ENCODE data around the gene LDLRAD4.

The LDLRAD4 gene

DNA sequence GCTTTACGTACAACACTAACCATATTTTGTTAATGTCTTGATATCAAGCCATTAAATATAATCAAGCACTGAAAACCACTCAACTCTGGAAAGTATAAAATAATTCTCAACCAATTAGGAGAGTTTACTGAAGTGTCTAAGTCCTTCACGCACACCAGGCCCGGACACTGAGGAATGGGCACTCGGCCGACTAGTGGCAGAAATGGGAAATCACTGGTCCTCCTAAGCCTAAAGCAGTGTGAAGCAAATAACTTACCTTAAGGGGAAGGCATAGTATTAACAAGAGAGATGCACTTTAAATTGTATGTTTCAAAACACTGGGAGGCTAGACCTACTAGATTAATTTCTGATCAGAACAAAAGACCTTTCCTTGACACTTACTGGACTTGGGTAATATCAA lies 462.1 kb downstream of the LDLRAD4 start:
- no peak for TF ChIP-seq EZH2 (IDR thresholded peaks at IDR 0.05; ENCODE audit: borderline replicate concordance, low read depth, low read length, severe bottlenecking)
- TF ChIP-seq, protein P1, sequence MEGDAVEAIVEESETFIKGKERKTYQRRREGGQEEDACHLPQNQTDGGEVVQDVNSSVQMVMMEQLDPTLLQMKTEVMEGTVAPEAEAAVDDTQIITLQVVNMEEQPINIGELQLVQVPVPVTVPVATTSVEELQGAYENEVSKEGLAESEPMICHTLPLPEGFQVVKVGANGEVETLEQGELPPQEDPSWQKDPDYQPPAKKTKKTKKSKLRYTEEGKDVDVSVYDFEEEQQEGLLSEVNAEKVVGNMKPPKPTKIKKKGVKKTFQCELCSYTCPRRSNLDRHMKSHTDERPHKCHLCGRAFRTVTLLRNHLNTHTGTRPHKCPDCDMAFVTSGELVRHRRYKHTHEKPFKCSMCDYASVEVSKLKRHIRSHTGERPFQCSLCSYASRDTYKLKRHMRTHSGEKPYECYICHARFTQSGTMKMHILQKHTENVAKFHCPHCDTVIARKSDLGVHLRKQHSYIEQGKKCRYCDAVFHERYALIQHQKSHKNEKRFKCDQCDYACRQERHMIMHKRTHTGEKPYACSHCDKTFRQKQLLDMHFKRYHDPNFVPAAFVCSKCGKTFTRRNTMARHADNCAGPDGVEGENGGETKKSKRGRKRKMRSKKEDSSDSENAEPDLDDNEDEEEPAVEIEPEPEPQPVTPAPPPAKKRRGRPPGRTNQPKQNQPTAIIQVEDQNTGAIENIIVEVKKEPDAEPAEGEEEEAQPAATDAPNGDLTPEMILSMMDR (IDR thresholded peaks at IDR 0.05; ENCODE audit: borderline replicate concordance, extremely low read depth, low read length, poor library complexity, severe bottlenecking) = peak; percentile 37
- ATAC-seq (ENCODE audit: insufficient read depth, low read depth) = peak; percentile 64; the same call in 1 of the 3 replicates
- H3K27ac ChIP-seq (ENCODE audit: low read length) = no peak overlapping the region
- no peak overlapping the region for H3K4me3 ChIP-seq (ENCODE audit: low read depth in 1 of 2, low read length in 2 of 2)
- H3K9ac ChIP-seq (ENCODE audit: low read depth, low read length) = no peak overlapping the region
- no peaks in the 10 kb centered on the region for H3K27me3 ChIP-seq (ENCODE audit: insufficient read depth, low read length, poor library complexity)
- H4K20me1 ChIP-seq (ENCODE audit: insufficient read depth, low read length) = peaks cover 14% of the 10 kb centered on the region; the same call in 1 of the 2 replicates
- no peak overlapping the region for H3K4me2 ChIP-seq (ENCODE audit: insufficient read depth, low read length)
- H3K36me3 ChIP-seq (ENCODE audit: insufficient read depth, low read length) = peaks cover 17% of the 10 kb centered on the region; the same call in 1 of the 2 replicates
- no peaks in the 10 kb centered on the region for H3K4me1 ChIP-seq (ENCODE audit: insufficient read depth, low read length)
- no peak for DNase-seq
- H3K79me2 ChIP-seq (ENCODE audit: insufficient read depth, low read length) = peaks cover 61% of the 10 kb centered on the region
- H3K9me3 ChIP-seq (ENCODE audit: insufficient read depth, low read length, severe bottlenecking) = no peaks in the 10 kb centered on the region
- no peak overlapping the region for H2AFZ ChIP-seq (ENCODE audit: low read depth, low read length)

DNA sequence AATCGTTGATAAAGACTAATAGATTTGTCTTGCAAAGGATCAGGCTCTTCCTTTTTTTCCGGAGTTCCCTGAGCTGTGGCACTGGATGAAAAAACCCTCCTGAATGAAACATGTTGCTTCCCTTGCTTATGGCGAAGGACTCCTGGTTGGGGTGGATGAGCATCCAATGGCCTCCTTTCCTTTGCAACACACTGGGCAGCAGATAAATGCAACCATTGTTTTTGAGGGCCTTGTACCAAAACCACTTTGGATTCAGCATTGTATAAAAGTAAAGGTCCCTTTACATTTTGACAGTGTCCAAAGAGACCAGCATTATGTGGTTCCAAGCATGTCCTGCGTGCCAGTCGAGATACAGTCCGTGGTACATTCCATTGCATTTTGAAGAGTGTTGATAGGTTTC lies 463.1 kb downstream of the LDLRAD4 start:
- ATAC-seq (ENCODE audit: insufficient read depth, low read depth) = no peak
- Histone ChIP-seq H3K79me2 (ENCODE audit: insufficient read depth, low read length) (peaks cover 70% of the 10 kb centered on the region), H3K27me3 (ENCODE audit: insufficient read depth, low read length, poor library complexity) (no peaks in the 10 kb centered on the region), H3K9me3 (ENCODE audit: insufficient read depth, low read length, severe bottlenecking) (no peaks in the 10 kb centered on the region), H3K4me2 (ENCODE audit: insufficient read depth, low read length) (no peak overlapping the region), H3K36me3 (ENCODE audit: insufficient read depth, low read length) (peaks cover 17% of the 10 kb centered on the region; the same call in 1 of the 2 replicates), H4K20me1 (ENCODE audit: insufficient read depth, low read length) (peaks cover 11% of the 10 kb centered on the region; the same call in 1 of the 2 replicates), H3K4me1 (ENCODE audit: insufficient read depth, low read length) (no peaks in the 10 kb centered on the region), H3K27ac (ENCODE audit: low read length) (no peak overlapping the region), H2AFZ (ENCODE audit: low read depth, low read length) (no peak overlapping the region), H3K9ac (ENCODE audit: low read depth, low read length) (no peak overlapping the region), H3K4me3 (ENCODE audit: low read depth in 1 of 2, low read length in 2 of 2) (no peak overlapping the region)
- TF ChIP-seq, protein P1 (IDR thresholded peaks at IDR 0.05; ENCODE audit: borderline replicate concordance, extremely low read depth, low read length, poor library complexity, severe bottlenecking) = no peak
- no peak for TF ChIP-seq EZH2 (IDR thresholded peaks at IDR 0.05; ENCODE audit: borderline replicate concordance, low read depth, low read length, severe bottlenecking)
- no peak for DNase-seq

DNA sequence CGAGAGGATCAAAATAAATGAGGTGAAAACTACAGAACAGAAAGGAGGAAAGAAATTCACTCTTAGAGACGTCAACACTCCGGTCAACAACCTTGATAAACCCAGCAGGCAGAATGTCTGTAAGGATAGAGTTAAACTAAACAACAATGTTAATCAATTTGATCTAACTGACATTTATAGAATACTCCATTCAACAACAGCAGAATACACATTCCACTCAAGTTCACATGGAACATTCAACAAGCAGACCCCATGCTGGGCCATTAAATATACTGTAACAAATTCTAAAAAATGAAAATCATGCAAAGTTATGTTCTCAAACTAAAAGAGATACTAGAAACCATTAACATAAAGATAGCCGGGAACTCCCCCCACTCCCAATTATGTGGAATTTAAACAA lies 466.0 kb downstream of the LDLRAD4 start:
- Histone ChIP-seq H3K36me3 (ENCODE audit: insufficient read depth, low read length) (peaks cover 13% of the 10 kb centered on the region; the same call in 1 of the 2 replicates), H3K4me3 (ENCODE audit: low read depth in 1 of 2, low read length in 2 of 2) (no peak overlapping the region), H2AFZ (ENCODE audit: low read depth, low read length) (no peak overlapping the region), H3K4me1 (ENCODE audit: insufficient read depth, low read length) (no peaks in the 10 kb centered on the region), H3K27ac (ENCODE audit: low read length) (no peak overlapping the region), H3K79me2 (ENCODE audit: insufficient read depth, low read length) (peaks cover 84% of the 10 kb centered on the region), H3K9ac (ENCODE audit: low read depth, low read length) (no peak overlapping the region), H3K27me3 (ENCODE audit: insufficient read depth, low read length, poor library complexity) (no peaks in the 10 kb centered on the region), H4K20me1 (ENCODE audit: insufficient read depth, low read length) (peaks cover 24% of the 10 kb centered on the region; the same call in 1 of the 2 replicates), H3K4me2 (ENCODE audit: insufficient read depth, low read length) (no peak overlapping the region), H3K9me3 (ENCODE audit: insufficient read depth, low read length, severe bottlenecking) (no peaks in the 10 kb centered on the region)
- TF ChIP-seq, protein P1 (IDR thresholded peaks at IDR 0.05; ENCODE audit: borderline replicate concordance, extremely low read depth, low read length, poor library complexity, severe bottlenecking) = no peak
- TF ChIP-seq EZH2 (IDR thresholded peaks at IDR 0.05; ENCODE audit: borderline replicate concordance, low read depth, low read length, severe bottlenecking) = no peak
- ATAC-seq (ENCODE audit: insufficient read depth, low read depth) (no peak), DNase-seq (no peak)

Measured in DND-41 (cell line).